Transverse colon (tissue), 4 donors: Measurements from ENCODE around the gene TOM1L2.

Source experiments
- EP300 ChIP-seq: sonication (generic); formaldehyde crosslinking; IDR thresholded peaks from one replicate; pipeline ENCODE4 v1.6.1; 2017; ENCODE audit warnings: antibody characterized with exemption, low read depth
- POLR2A ChIP-seq: fragments of 450-650 bp; IDR thresholded peaks from one replicate; pipeline ENCODE4 v1.6.1; 2016; ENCODE audit warnings: antibody characterized with exemption, mild to moderate bottlenecking, moderate library complexity
- POLR2AphosphoS5 ChIP-seq, 3 donors: sonication (generic); formaldehyde crosslinking; IDR thresholded peaks; one replicate each; pipeline ENCODE4 v1.6.1; 2016; ENCODE audit warnings: antibody characterized with exemption in 3 of 3
- TF ChIP-seq, protein P1 (sequence below), 5 experiments: fragments of 200-600 bp in 3 of 5; fragments of 450-650 bp in 2 of 5; sonication (generic) in 3 of 5; IDR thresholded peaks; 1 replicate in 2 of 5; 2 replicates in 3 of 5; pipeline ENCODE4 v1.5.1; 2016 to 2017; ENCODE audit warnings: antibody characterized with exemption in 5 of 5, inconsistent platforms in 3 of 5, mild to moderate bottlenecking in 2 of 5, moderate library complexity in 1 of 5

DNA sequence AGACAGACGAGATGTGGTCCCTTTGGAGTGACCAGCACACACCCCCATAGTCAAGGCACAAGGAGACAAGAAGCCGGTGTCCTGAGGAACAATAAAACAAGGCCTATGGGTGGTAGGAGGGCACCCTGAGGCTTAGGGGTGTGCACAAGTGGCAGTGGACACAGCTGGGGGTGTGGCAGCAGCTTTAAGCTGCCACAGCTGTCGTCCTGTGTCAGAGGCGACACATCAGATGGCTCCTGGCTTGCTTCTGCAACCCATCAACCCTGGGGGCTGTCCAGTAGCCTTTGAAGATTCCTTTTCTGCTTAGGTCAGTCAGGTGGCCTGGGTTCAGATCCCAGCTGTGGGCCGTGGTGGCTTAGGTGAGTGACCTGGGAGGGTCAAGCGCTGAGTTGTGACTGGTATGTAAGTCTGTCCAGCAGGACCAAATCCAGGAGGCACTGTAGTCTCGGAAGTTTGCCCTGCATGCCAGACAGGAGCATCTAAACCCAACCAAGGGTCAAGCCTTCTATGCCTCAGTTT is 16.3 kb upstream of the TOM1L2 start:
- TF ChIP-seq POLR2AphosphoS5 (IDR thresholded peaks at IDR 0.05) (no peak), POLR2A (no peak), EP300 (no peak)
- TF ChIP-seq, protein P1, sequence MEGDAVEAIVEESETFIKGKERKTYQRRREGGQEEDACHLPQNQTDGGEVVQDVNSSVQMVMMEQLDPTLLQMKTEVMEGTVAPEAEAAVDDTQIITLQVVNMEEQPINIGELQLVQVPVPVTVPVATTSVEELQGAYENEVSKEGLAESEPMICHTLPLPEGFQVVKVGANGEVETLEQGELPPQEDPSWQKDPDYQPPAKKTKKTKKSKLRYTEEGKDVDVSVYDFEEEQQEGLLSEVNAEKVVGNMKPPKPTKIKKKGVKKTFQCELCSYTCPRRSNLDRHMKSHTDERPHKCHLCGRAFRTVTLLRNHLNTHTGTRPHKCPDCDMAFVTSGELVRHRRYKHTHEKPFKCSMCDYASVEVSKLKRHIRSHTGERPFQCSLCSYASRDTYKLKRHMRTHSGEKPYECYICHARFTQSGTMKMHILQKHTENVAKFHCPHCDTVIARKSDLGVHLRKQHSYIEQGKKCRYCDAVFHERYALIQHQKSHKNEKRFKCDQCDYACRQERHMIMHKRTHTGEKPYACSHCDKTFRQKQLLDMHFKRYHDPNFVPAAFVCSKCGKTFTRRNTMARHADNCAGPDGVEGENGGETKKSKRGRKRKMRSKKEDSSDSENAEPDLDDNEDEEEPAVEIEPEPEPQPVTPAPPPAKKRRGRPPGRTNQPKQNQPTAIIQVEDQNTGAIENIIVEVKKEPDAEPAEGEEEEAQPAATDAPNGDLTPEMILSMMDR (IDR thresholded peaks at IDR 0.05): no peak
